NCI-H2081 (cell line): ENCODE measurements around the gene OR52B6.
"Not testable (repeated sequence)": the region's sequence is repeated elsewhere in the genome, so short reads cannot be mapped to it uniquely, and the experiment has no call there.

Experiments
- DNase-seq, 2 experiments: peaks; one replicate each; lab custom pipeline; 2025; lab: John Stamatoyannopoulos, UW

Gene OR52B6

GRCh38 chr11:5580577-5580976 lies at the start of gene OR52B6:
Gene OR52B6 (plus strand): TSS chr11:5580877. CDS start chr11:5580877, 0 bp downstream.
- DNase-seq, result no peak

- DNase-seq, result no peak
Measured at GRCh38 chr11:5531053-5531831, 49.4 kb upstream of the OR52B6 start.

GRCh38 chr11:5534046-5534445 lies 46.6 kb upstream of the OR52B6 start:
- DNase-seq, result no peak

GRCh38 chr11:5536482-5536881 lies 44.2 kb upstream of the OR52B6 start:
- DNase-seq, result no peak

GRCh38 chr11:5541427-5541826 lies 39.2 kb upstream of the OR52B6 start:
- DNase-seq, result no peak

GRCh38 chr11:5546457-5546856 lies 34.2 kb upstream of the OR52B6 start:
- no peak for DNase-seq

GRCh38 chr11:5547982-5548381 lies 32.7 kb upstream of the OR52B6 start:
- DNase-seq, result no peak

GRCh38 chr11:5548440-5548839 lies 32.2 kb upstream of the OR52B6 start, which contains the start of gene OR52H1:
Gene OR52H1 (minus strand): TSS chr11:5548540. CDS start chr11:5545505, 3,035 bp downstream.
- no peak for DNase-seq

GRCh38 chr11:5550440-5551095 lies 30.1 kb upstream of the OR52B6 start:
- no peak for DNase-seq

- DNase-seq, result no peak
Measured at GRCh38 chr11:5553343-5553742, 27.3 kb upstream of the OR52B6 start.

GRCh38 chr11:5556596-5557188 lies 24.0 kb upstream of the OR52B6 start:
- no peak for DNase-seq

GRCh38 chr11:5557751-5558150 lies 22.9 kb upstream of the OR52B6 start:
- no peak for DNase-seq

GRCh38 chr11:5564259-5565019 lies 16.2 kb upstream of the OR52B6 start:
- DNase-seq, result no peak

- no peak for DNase-seq
Measured at GRCh38 chr11:5574654-5575053, 6.0 kb upstream of the OR52B6 start.

- no peak for DNase-seq
Measured at GRCh38 chr11:5575152-5575551, 5.5 kb upstream of the OR52B6 start.

- no peak for DNase-seq
Measured at GRCh38 chr11:5577101-5577500, 3.6 kb upstream of the OR52B6 start.

- DNase-seq, result no peak
Measured at GRCh38 chr11:5581014-5581413, 337 bp downstream of the OR52B6 start.

- not testable (repeated sequence) for DNase-seq
Measured at GRCh38 chr11:5584458-5584857, 3.8 kb downstream of the OR52B6 start.

- not testable (repeated sequence) for DNase-seq
Measured at GRCh38 chr11:5589906-5590305, 9.2 kb downstream of the OR52B6 start.

- DNase-seq, result no peak
Measured at GRCh38 chr11:5591613-5592012, 10.9 kb downstream of the OR52B6 start.

GRCh38 chr11:5592615-5593014 lies 11.9 kb downstream of the OR52B6 start:
- DNase-seq, result no peak

- DNase-seq, result no peak
Measured at GRCh38 chr11:5593146-5593545, 12.5 kb downstream of the OR52B6 start.
